ENCODE measurements around the gene TAS2R40. TPM values are rescaled to one million over a fixed set of nuclear protein-coding genes. Genes with fewer than 3 reads are reported as not detected.
"Not testable (repeated sequence)": the region's sequence is repeated elsewhere in the genome, so short reads cannot be mapped to it uniquely, and the experiment has no call there.

TAS2R40 gene
- total RNA-seq, 2 donors from 2014 or later, result not detected

DNA sequence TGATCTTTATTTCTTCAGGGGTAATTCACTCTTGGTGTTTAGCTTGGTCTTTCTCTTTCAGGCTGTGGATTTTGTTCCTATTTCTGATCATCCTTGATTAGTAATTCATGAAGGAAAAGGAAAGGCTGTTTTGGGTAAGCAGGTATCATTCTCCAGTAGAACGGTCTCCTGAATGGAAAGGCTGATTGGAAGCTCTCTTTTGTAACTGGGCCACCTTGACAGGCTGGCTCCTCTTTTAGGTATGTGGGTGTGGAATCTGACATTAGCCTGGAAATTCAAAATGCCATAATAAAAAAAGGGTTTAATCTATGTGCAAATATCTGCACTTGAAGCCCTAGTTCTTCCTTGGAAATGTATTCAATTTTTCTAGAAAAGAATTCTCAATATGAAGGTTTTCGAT lies 19.7 kb upstream of the TAS2R40 start:
- intact Hi-C loops (cut with DNase I), result no loop called here
- no peak overlapping the region for H3K4me3 ChIP-seq
- H3K27me3 ChIP-seq, result no peaks in the 10 kb centered on the region
- H3K36me3 ChIP-seq (replicated peaks in 1 of 2; ENCODE audit: insufficient read depth in 1 of 2, low read depth in 2 of 2), result no peaks in the 10 kb centered on the region
- no peaks in the 10 kb centered on the region for H3K9me3 ChIP-seq
- ATAC-seq (no peak), DNase-seq (no peak)
- 91 to 92% methylated on average over 2 of the region's 2 CpGs for WGBS, 2 donors
- H3K27ac ChIP-seq, result no peak overlapping the region
- TF ChIP-seq POLR2A (IDR thresholded peaks at IDR 0.05), result no peak
- TF ChIP-seq, protein P1, sequence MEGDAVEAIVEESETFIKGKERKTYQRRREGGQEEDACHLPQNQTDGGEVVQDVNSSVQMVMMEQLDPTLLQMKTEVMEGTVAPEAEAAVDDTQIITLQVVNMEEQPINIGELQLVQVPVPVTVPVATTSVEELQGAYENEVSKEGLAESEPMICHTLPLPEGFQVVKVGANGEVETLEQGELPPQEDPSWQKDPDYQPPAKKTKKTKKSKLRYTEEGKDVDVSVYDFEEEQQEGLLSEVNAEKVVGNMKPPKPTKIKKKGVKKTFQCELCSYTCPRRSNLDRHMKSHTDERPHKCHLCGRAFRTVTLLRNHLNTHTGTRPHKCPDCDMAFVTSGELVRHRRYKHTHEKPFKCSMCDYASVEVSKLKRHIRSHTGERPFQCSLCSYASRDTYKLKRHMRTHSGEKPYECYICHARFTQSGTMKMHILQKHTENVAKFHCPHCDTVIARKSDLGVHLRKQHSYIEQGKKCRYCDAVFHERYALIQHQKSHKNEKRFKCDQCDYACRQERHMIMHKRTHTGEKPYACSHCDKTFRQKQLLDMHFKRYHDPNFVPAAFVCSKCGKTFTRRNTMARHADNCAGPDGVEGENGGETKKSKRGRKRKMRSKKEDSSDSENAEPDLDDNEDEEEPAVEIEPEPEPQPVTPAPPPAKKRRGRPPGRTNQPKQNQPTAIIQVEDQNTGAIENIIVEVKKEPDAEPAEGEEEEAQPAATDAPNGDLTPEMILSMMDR (IDR thresholded peaks at IDR 0.05), result no peak
- H3K4me1 ChIP-seq, result no peaks in the 10 kb centered on the region

DNA sequence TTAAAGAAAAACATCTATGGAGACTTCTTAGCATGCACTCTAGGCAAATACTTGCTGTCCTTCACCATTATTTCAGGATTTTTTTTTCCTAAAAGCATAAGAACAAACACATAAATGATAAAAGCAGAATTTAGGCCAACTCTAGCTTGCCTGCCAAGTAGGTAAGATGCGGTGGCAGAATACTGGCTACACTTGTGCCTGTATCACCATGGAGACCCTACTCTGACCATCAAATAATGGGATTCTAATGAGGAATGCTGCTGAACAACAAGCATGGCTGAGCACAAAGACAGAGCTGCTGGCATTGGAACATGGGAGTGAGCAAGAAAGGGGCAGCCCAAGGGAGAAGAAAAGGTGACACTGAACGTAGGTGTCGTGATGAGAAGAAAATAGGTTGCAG lies 18.5 kb upstream of the TAS2R40 start:
- no peaks in the 10 kb centered on the region for H3K4me1 ChIP-seq
- intact Hi-C loops (cut with DNase I), result no loop called here
- DNase-seq (no peak), ATAC-seq (no peak)
- no peaks in the 10 kb centered on the region for H3K27me3 ChIP-seq
- no peaks in the 10 kb centered on the region for H3K36me3 ChIP-seq (replicated peaks in 1 of 2; ENCODE audit: insufficient read depth in 1 of 2, low read depth in 2 of 2)
- H3K4me3 ChIP-seq, result no peak overlapping the region
- no peaks in the 10 kb centered on the region for H3K9me3 ChIP-seq
- no peak overlapping the region for H3K27ac ChIP-seq
- WGBS, 2 donors, result 74 to 81% methylated on average over 3 of the region's 3 CpGs
- TF ChIP-seq POLR2A (IDR thresholded peaks at IDR 0.05), result no peak
- TF ChIP-seq, protein P1 (IDR thresholded peaks at IDR 0.05), result no peak

DNA sequence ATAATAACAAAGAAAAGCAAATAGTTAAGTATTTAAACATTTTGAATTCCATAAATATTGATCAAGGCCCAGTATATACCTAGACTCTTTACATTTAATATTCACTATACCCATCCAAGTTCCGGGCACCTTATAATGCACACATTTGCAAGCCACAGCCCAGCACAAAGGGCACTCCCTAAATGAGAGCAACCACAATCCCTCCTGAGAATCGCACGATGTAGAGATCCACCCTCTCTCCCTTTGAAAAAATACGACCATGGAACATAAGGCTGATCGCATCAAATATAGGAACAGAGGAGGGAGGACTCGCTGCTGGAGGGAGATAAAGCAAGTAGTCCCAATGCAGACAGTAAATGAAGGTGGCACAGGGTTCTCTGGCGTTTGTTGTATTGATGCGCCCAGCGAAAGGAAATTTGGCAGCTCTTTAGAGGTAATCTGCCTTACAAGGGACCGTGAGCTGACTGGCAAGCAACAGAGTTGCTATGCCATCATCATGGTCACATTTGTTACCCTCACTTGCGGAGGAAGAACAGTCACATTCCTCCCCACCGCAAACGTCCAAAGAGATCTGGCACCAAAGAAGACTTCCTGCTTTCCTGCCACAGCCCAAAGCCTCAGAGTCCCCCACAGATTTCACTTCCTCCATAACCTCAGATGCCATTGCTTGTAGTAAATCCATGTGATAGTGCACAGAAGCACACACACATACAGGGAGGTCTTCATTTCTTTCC lies 16.1 kb upstream of the TAS2R40 start:
- WGBS, 2 donors, result 56 to 69% methylated on average over 13 of the region's 13 CpGs
- no peaks in the 10 kb centered on the region for H3K27me3 ChIP-seq
- TF ChIP-seq, protein P1 (IDR thresholded peaks at IDR 0.05), result no peak
- no peak for TF ChIP-seq POLR2A (IDR thresholded peaks at IDR 0.05)

DNA sequence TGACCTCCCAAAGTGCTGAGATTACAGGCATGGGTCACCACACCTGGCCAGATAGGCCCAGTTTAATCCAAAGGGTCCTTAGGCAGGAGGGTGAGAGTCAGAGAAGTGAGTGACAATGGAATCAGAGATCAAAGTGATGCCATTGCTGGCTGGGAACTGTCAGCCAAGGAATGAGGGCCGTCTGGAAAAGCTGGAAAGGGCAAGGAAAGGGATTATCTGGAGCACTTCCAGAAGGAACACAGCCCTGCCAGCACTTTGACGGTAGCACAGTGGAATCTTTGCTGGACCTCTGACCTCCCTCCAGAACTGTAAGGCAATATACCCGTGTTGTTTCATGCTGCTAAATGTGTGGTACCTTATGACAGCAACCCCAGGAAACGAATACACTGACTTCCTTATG lies 11.3 kb upstream of the TAS2R40 start:
- ATAC-seq (no peak), DNase-seq (no peak)
- no peaks in the 10 kb centered on the region for H3K27me3 ChIP-seq
- no peaks in the 10 kb centered on the region for H3K36me3 ChIP-seq (replicated peaks in 1 of 2; ENCODE audit: insufficient read depth in 1 of 2, low read depth in 2 of 2)
- TF ChIP-seq, protein P1 (IDR thresholded peaks at IDR 0.05), result no peak
- TF ChIP-seq POLR2A (IDR thresholded peaks at IDR 0.05), result no peak
- no peak overlapping the region for H3K27ac ChIP-seq
- 29 to 47% methylated on average over 4 of the region's 4 CpGs for WGBS, 2 donors
- no peak overlapping the region for H3K4me3 ChIP-seq
- H3K9me3 ChIP-seq, result no peaks in the 10 kb centered on the region
- H3K4me1 ChIP-seq, result no peaks in the 10 kb centered on the region
- intact Hi-C loops (cut with DNase I), result loop anchor here (5.0 kb wide), 1 partner anchor 203 kb away; no protein-coding TSS in a partner anchor

More for the DNA sequence above, 16.1 kb upstream of the TAS2R40 start:
- ATAC-seq (peak; percentile 33), DNase-seq (peak in 3 of 4 donors; percentile 8 to 62 (median 14))
- Histone ChIP-seq H3K9me3 (no peaks in the 10 kb centered on the region), H3K4me3 (no peak overlapping the region), H3K4me1 (no peaks in the 10 kb centered on the region), H3K27ac (no peak overlapping the region), H3K36me3 (replicated peaks in 1 of 2; ENCODE audit: insufficient read depth in 1 of 2, low read depth in 2 of 2) (no peaks in the 10 kb centered on the region)
- intact Hi-C loops (cut with DNase I), result no loop called here

DNA sequence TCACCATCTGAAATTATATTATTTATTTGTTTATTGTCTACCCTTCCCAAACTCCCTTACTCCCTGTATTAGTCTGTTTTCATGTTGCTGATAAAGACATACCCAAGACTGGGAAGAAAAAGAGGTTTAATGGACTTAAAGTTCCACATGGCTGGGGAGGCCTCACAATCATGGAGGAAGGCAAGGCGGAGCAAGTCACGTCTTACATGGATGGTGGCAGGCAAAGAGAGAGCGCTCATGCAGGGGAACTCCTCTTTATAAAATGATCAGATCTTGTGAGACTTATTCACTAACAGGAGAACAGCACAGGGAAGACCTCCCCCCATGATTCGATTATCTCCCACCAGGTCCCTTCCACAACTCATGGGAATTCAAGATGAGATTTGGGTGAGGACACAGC lies 8.4 kb upstream of the TAS2R40 start:
- 90 to 95% methylated on average over 4 of the region's 4 CpGs for WGBS, 2 donors
- H3K36me3 ChIP-seq (replicated peaks in 1 of 2; ENCODE audit: insufficient read depth in 1 of 2, low read depth in 2 of 2); ATAC-seq; H3K4me3 ChIP-seq; H3K4me1 ChIP-seq; H3K27ac ChIP-seq; H3K27me3 ChIP-seq; DNase-seq; H3K9me3 ChIP-seq: not testable (repeated sequence)
- intact Hi-C loops (cut with DNase I), result loop anchor here (5.0 kb wide), 1 partner anchor 206 kb away; no protein-coding TSS in a partner anchor

Data from body of pancreas (tissue), 4 donors.